Progenitor cell of endocrine pancreas (in vitro differentiated cells): Measurements from ENCODE around the gene ZMYM5. TPM values are rescaled to one million over a fixed set of nuclear protein-coding genes. Genes with fewer than 3 reads are reported as not detected.

Experiments
- DNase-seq: peaks from one replicate; pipeline ENCODE4 v3.0.0; 2021; ENCODE audit warnings: low spot score; ENCODE audit not compliant: unreplicated experiment
- H3K27ac Mint-ChIP-seq: 2 replicates; pipeline ENCODE4 v1.8.0; 2021; ENCODE audit warnings: mild to moderate bottlenecking, moderate library complexity, mixed read lengths
- H3K27me3 Mint-ChIP-seq: 2 replicates; pipeline ENCODE4 v1.8.0; 2021; ENCODE audit warnings: mixed read lengths
- H3K36me3 Mint-ChIP-seq: 2 replicates; pipeline ENCODE4 v1.8.0; 2022; ENCODE audit warnings: mixed read lengths; ENCODE audit not compliant: insufficient read depth
- H3K4me1 Mint-ChIP-seq: 2 replicates; pipeline ENCODE4 v1.8.0; 2021; ENCODE audit warnings: low read depth, mixed read lengths
- H3K4me3 Mint-ChIP-seq: 2 replicates; pipeline ENCODE4 v1.8.0; 2021; ENCODE audit warnings: low read depth, mild to moderate bottlenecking, moderate library complexity, mixed read lengths
- H3K9me3 Mint-ChIP-seq: 2 replicates; pipeline ENCODE4 v1.8.0; 2021; ENCODE audit warnings: low read depth, mixed read lengths
- CTCF ChIP-seq: fragments of 200-600 bp; sonication (generic); IDR thresholded peaks from one replicate; pipeline ENCODE4 v1.5.0; 2021; ENCODE audit warnings: antibody characterized with exemption, mild to moderate bottlenecking; ENCODE audit not compliant: unreplicated experiment
- total RNA-seq: library from RNA; stranded (reverse); gene quantifications from 2 replicates; pipeline ENCODE4 v1.2.1, GENCODE V29; 2021

The ZMYM5 gene
- total RNA-seq, 1 donor from 2014 or later: 21.5 TPM

- Mint-ChIP-seq H3K36me3 (peaks cover 12% of the 10 kb centered on the region), H3K9me3 (no peaks in the 10 kb centered on the region), H3K27me3 (no peaks in the 10 kb centered on the region), H3K4me1 (peaks cover 2% of the 10 kb centered on the region), H3K4me3 (no peak overlapping the region), H3K27ac (peak overlapping the region; percentile 70)
- no peak for DNase-seq
- TF ChIP-seq CTCF: no peak
These were observed 17.7 kb downstream of the ZMYM5 start for GRCh38 chr13:19845758-19846157.

- Mint-ChIP-seq H3K27me3 (no peaks in the 10 kb centered on the region), H3K27ac (peak overlapping the region; percentile 51), H3K4me3 (no peak overlapping the region), H3K36me3 (peaks cover 31% of the 10 kb centered on the region), H3K9me3 (no peaks in the 10 kb centered on the region), H3K4me1 (no peaks in the 10 kb centered on the region)
- DNase-seq: no peak
- no peak for TF ChIP-seq CTCF
These were observed 24.6 kb downstream of the ZMYM5 start for GRCh38 chr13:19838865-19839275.

- H3K36me3 Mint-ChIP-seq: peaks cover 33% of the 10 kb centered on the region
- no peak overlapping the region for H3K4me3 Mint-ChIP-seq
- H3K4me1 Mint-ChIP-seq: no peaks in the 10 kb centered on the region
- no peaks in the 10 kb centered on the region for H3K27me3 Mint-ChIP-seq
- H3K9me3 Mint-ChIP-seq: no peaks in the 10 kb centered on the region
- no peak for DNase-seq
- H3K27ac Mint-ChIP-seq: no peak overlapping the region
- no peak for TF ChIP-seq CTCF
These were observed 27.0 kb downstream of the ZMYM5 start for GRCh38 chr13:19836472-19836871.

GRCh38 chr13:19834704-19835103 is 28.7 kb downstream of the ZMYM5 start:
- Mint-ChIP-seq H3K36me3 (peaks cover 34% of the 10 kb centered on the region), H3K4me3 (no peak overlapping the region), H3K4me1 (no peaks in the 10 kb centered on the region), H3K9me3 (no peaks in the 10 kb centered on the region), H3K27me3 (no peaks in the 10 kb centered on the region), H3K27ac (no peak overlapping the region)
- TF ChIP-seq CTCF: no peak
- no peak for DNase-seq

- Mint-ChIP-seq H3K4me1 (no peaks in the 10 kb centered on the region), H3K36me3 (peaks cover 37% of the 10 kb centered on the region), H3K27me3 (no peaks in the 10 kb centered on the region), H3K4me3 (no peak overlapping the region), H3K27ac (no peak overlapping the region), H3K9me3 (peaks cover 2% of the 10 kb centered on the region)
- DNase-seq: no peak
- TF ChIP-seq CTCF: no peak
These were observed 40.8 kb downstream of the ZMYM5 start for GRCh38 chr13:19822673-19823072.
